Mesenchymal stem cell (in vitro differentiated cells and primary cell): ENCODE results near the gene PTPRA.
A peak's percentile ranks its signal among the peaks of the same experiment; 100 is the strongest.

Source experiments
- DNase-seq: peaks from one replicate; pipeline ENCODE4 v3.0.0-alpha.2; 2013
- H2AFZ ChIP-seq: one replicate; pipeline ENCODE4 v1.6.1; 2013; ENCODE audit warnings: low read depth, mild to moderate bottlenecking, control low read depth, inconsistent platforms, low read length, moderate library complexity
- H2AK5ac ChIP-seq: 2 replicates; pipeline ENCODE4 v1.6.1; 2013; ENCODE audit warnings: low read length, moderate library complexity, mild to moderate bottlenecking, inconsistent platforms; ENCODE audit not compliant: severe bottlenecking
- H2BK120ac ChIP-seq: one replicate; pipeline ENCODE4 v1.6.1; 2013; ENCODE audit warnings: low read depth, mild to moderate bottlenecking, inconsistent platforms, low read length, moderate library complexity
- H2BK12ac ChIP-seq, 2 experiments: one replicate each; pipeline ENCODE4 v1.6.1; 2013; ENCODE audit warnings: inconsistent platforms in 2 of 2, low read length in 2 of 2, mild to moderate bottlenecking in 2 of 2, moderate library complexity in 2 of 2, control low read depth in 1 of 2
- H2BK15ac ChIP-seq: one replicate; pipeline ENCODE4 v1.6.1; 2013; ENCODE audit warnings: mild to moderate bottlenecking, low read depth, inconsistent platforms; ENCODE audit not compliant: poor library complexity, severe bottlenecking
- H2BK5ac ChIP-seq: 2 replicates; pipeline ENCODE4 v1.6.1; 2013; ENCODE audit warnings: low read depth, mild to moderate bottlenecking, low read length, control low read depth, inconsistent platforms; ENCODE audit not compliant: poor library complexity, severe bottlenecking
- H3K14ac ChIP-seq, 2 experiments: one replicate each; pipeline ENCODE4 v1.6.1; 2013; ENCODE audit warnings: inconsistent platforms in 2 of 2, low read length in 2 of 2, control low read depth in 1 of 2, mild to moderate bottlenecking in 1 of 2, moderate library complexity in 1 of 2
- H3K18ac ChIP-seq, 2 experiments: one replicate each; pipeline ENCODE4 v1.6.1; 2013; ENCODE audit warnings: inconsistent platforms in 2 of 2, low read length in 2 of 2, control low read depth in 1 of 2, low read depth in 1 of 2, mild to moderate bottlenecking in 1 of 2
- H3K23ac ChIP-seq, 2 experiments: one replicate each; pipeline ENCODE4 v1.6.1; 2013; ENCODE audit warnings: inconsistent platforms in 2 of 2, low read length in 2 of 2, mild to moderate bottlenecking in 2 of 2, moderate library complexity in 2 of 2, control low read depth in 1 of 2
- H3K27ac ChIP-seq: 2 replicates; pipeline ENCODE4 v1.5.1; 2013; ENCODE audit warnings: mild to moderate bottlenecking, moderate library complexity, low read length, control low read depth, inconsistent platforms; ENCODE audit not compliant: poor library complexity, severe bottlenecking
- H3K27me3 ChIP-seq, 2 experiments: 2 replicates each; pipeline versions ENCODE4 v1.6.1 to v1.7.0; 2013; ENCODE audit warnings: low read length in 2 of 2, mild to moderate bottlenecking in 2 of 2, moderate library complexity in 2 of 2, control low read depth in 1 of 2, inconsistent platforms in 1 of 2; ENCODE audit not compliant: control insufficient read depth in 1 of 2, insufficient read depth in 1 of 2
- H3K36me3 ChIP-seq, 2 experiments: 2 replicates each; pipeline versions ENCODE4 v1.6.1 to v1.7.0; 2013; ENCODE audit warnings: low read length in 2 of 2, control low read depth in 1 of 2, inconsistent platforms in 1 of 2, low read depth in 1 of 2, mild to moderate bottlenecking in 1 of 2; ENCODE audit not compliant: insufficient read depth in 2 of 2, control insufficient read depth in 1 of 2
- H3K4ac ChIP-seq, 2 experiments: one replicate each; pipeline ENCODE4 v1.6.1; 2013; ENCODE audit warnings: inconsistent platforms in 2 of 2, low read length in 2 of 2, mild to moderate bottlenecking in 2 of 2, moderate library complexity in 2 of 2, control low read depth in 1 of 2, low read depth in 1 of 2
- H3K4me1 ChIP-seq: 2 replicates; pipeline ENCODE4 v1.6.1; 2013; ENCODE audit warnings: low read depth, low read length, control low read depth; ENCODE audit not compliant: control insufficient read depth, insufficient read depth
- H3K4me2 ChIP-seq: 2 replicates; pipeline ENCODE4 v1.6.1; 2013; ENCODE audit warnings: low read length, mild to moderate bottlenecking, inconsistent platforms; ENCODE audit not compliant: poor library complexity, severe bottlenecking
- H3K4me3 ChIP-seq, 2 experiments: 2 replicates each; pipeline versions ENCODE4 v1.5.1 to v1.7.0; 2013; ENCODE audit warnings: low read length in 2 of 2, mild to moderate bottlenecking in 2 of 2, control low read depth in 1 of 2, low read depth in 1 of 2; ENCODE audit not compliant: insufficient read depth in 1 of 2
- H3K79me1 ChIP-seq: replicated peaks from 2 replicates; pipeline ENCODE4 v1.6.1; 2013; ENCODE audit warnings: mild to moderate bottlenecking, control low read depth, low read length, inconsistent platforms; ENCODE audit not compliant: poor library complexity, severe bottlenecking
- H3K9ac ChIP-seq: 2 replicates; pipeline ENCODE4 v1.7.0; 2013; ENCODE audit warnings: mild to moderate bottlenecking, low read length, moderate library complexity
- H3K9me3 ChIP-seq: 2 replicates; pipeline ENCODE4 v1.7.0; 2013; ENCODE audit warnings: mild to moderate bottlenecking, low read length; ENCODE audit not compliant: control insufficient read depth
- H4K8ac ChIP-seq: one replicate; pipeline ENCODE4 v1.6.1; 2013; ENCODE audit warnings: inconsistent platforms, mild to moderate bottlenecking, low read length, moderate library complexity
- H4K91ac ChIP-seq: one replicate; pipeline ENCODE4 v1.6.1; 2013; ENCODE audit warnings: mild to moderate bottlenecking, low read length, inconsistent platforms
- WGBS: methylation state at CpG from one replicate; pipeline ENCODE4 v1.1.7; 2013; ENCODE audit warnings: mixed read lengths; 5-methylcytosine and 5-hydroxymethylcytosine counted together

Gene PTPRA

DNA sequence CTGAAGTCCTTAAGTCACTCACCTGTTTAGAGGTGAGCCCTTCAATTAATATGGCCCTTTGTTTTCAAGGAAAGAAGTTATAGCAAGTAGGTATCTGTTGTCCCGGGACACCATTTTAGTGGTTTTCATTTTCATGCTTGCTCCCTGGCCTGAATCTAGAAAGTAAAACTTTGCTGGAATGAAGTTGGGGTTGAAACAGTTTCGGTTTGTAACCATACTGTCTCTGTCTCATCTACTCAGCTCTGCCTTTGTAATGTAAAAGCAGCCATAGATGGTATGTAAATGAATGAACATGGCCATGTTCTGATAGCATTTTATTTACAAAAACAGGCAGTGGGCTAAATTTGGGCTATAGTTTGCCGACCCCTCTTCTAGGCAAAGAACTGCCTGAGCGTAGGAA lies 105.2 kb downstream of the PTPRA start:
- H2AFZ ChIP-seq, result no peak overlapping the region
- no peak overlapping the region for H3K14ac ChIP-seq
- H3K27me3 ChIP-seq, result no peaks in the 10 kb centered on the region
- no peak overlapping the region for H3K4ac ChIP-seq
- H2BK120ac ChIP-seq, result no peak overlapping the region
- no peak overlapping the region for H3K23ac ChIP-seq
- no peak overlapping the region for H2BK15ac ChIP-seq
- no peaks in the 10 kb centered on the region for H3K9me3 ChIP-seq
- no peaks in the 10 kb centered on the region for H3K4me1 ChIP-seq
- DNase-seq, result no peak
- H3K27ac ChIP-seq, result no peak overlapping the region
- H4K91ac ChIP-seq, result no peak overlapping the region
- H2BK12ac ChIP-seq, result no peak overlapping the region
- no peak overlapping the region for H2BK5ac ChIP-seq
- no peak overlapping the region for H3K4me3 ChIP-seq
- no peak overlapping the region for H3K18ac ChIP-seq
- no peak overlapping the region for H3K9ac ChIP-seq
- H3K79me1 ChIP-seq, result peaks cover 15% of the 10 kb centered on the region
- no peak overlapping the region for H2AK5ac ChIP-seq
- whole genome bisulfite sequencing, result 100% methylated on average over 4 of the region's 4 CpGs
- peaks cover 3 to 40% of the 10 kb centered on the region in 2 experiments for H3K36me3 ChIP-seq
- H3K4me2 ChIP-seq, result no peak overlapping the region
- H4K8ac ChIP-seq, result no peak overlapping the region

- no peak overlapping the region for H2BK120ac ChIP-seq
- H3K4me1 ChIP-seq, result peaks cover 5% of the 10 kb centered on the region
- no peak overlapping the region for H3K4ac ChIP-seq
- H3K9ac ChIP-seq, result no peak overlapping the region
- no peaks in the 10 kb centered on the region for H3K27me3 ChIP-seq
- peaks cover 15% of the 10 kb centered on the region for H3K79me1 ChIP-seq
- H3K4me2 ChIP-seq, result no peak overlapping the region
- no peak overlapping the region for H2AFZ ChIP-seq
- no peak overlapping the region for H4K8ac ChIP-seq
- H2AK5ac ChIP-seq, result no peak overlapping the region
- H2BK15ac ChIP-seq, result no peak overlapping the region
- H3K18ac ChIP-seq, result no peak overlapping the region
- H3K23ac ChIP-seq, result no peak overlapping the region
- no peak overlapping the region for H4K91ac ChIP-seq
- peaks cover 3 to 28% of the 10 kb centered on the region in 2 experiments for H3K36me3 ChIP-seq
- no peak overlapping the region for H3K4me3 ChIP-seq
- no peak overlapping the region for H3K27ac ChIP-seq
- no peak overlapping the region for H3K14ac ChIP-seq
- no peaks in the 10 kb centered on the region for H3K9me3 ChIP-seq
- no peak overlapping the region for H2BK12ac ChIP-seq
- H2BK5ac ChIP-seq, result no peak overlapping the region
- no peak for DNase-seq
- WGBS, result 100% methylated on average over 1 of the region's 3 CpGs
These were observed 108.4 kb downstream of the PTPRA start for GRCh38 chr20:2981646-2982045.

DNA sequence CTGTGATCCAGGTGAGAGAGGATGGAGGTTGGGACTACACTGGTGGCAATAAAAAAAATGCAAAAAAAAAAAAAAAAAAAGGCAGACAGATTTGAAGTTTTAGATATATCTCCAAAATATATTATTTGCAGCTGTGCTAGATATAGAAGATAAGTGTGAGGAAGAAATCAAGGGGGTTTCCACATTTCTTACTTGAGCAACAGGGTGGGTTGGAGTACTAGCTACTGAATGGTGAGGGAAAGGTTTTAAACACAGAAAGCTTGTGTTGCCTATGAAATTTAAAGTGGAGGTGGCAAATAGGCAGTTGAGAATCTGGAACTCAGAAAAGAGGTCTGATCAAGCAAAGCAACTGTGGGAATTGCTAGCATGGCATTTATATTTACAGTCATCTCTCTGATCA lies 110.2 kb downstream of the PTPRA start:
- Histone ChIP-seq H4K91ac (no peak overlapping the region), H3K79me1 (peaks cover 15% of the 10 kb centered on the region), H2BK12ac (no peak overlapping the region), H2BK5ac (no peak overlapping the region), H3K4me3 (no peak overlapping the region), H3K4me2 (no peak overlapping the region), H3K4me1 (peaks cover 5% of the 10 kb centered on the region), H2AFZ (no peak overlapping the region), H3K9me3 (no peaks in the 10 kb centered on the region), H2BK15ac (no peak overlapping the region), H3K27me3 (no peaks in the 10 kb centered on the region), H3K23ac (no peak overlapping the region), H2AK5ac (no peak overlapping the region), H3K14ac (no peak overlapping the region), H3K9ac (no peak overlapping the region), H3K18ac (no peak overlapping the region), H3K36me3 (peaks cover 9 to 38% of the 10 kb centered on the region in 2 experiments), H2BK120ac (no peak overlapping the region), H3K4ac (no peak overlapping the region), H3K27ac (no peak overlapping the region), H4K8ac (no peak overlapping the region)
- DNase-seq, result no peak

DNA sequence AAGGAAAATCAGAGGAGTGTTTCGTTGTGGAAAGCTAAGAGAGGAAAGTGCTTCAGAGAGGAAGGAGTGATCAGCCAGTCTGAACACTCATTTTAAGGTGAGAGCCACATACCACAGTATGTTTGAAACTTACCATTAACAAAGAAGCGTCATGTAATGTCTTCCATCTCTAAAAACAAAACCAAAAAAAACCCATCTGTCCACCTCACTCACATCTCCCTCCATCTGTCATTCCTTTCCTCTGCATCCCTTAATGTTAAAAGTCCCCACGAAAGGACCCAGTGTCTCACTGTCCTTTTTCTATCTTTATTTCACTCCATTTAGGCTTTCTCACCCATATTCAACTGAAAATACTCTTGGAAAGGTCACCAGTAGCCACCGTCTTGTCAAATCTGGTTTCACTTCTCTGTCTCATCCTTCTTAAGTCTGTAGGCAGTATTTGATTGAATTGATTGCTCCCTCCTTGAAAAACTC lies 110.8 kb downstream of the PTPRA start:
- DNase-seq, result no peak
- no peak overlapping the region for H3K9ac ChIP-seq
- H3K79me1 ChIP-seq, result peaks cover 15% of the 10 kb centered on the region
- H3K27me3 ChIP-seq, result no peaks in the 10 kb centered on the region
- no peak overlapping the region for H2AFZ ChIP-seq
- no peak overlapping the region for H2BK15ac ChIP-seq
- no peak overlapping the region for H3K23ac ChIP-seq
- H3K4me2 ChIP-seq, result no peak overlapping the region
- H2BK5ac ChIP-seq, result no peak overlapping the region
- peaks cover 11 to 40% of the 10 kb centered on the region in 2 experiments for H3K36me3 ChIP-seq
- no peak overlapping the region for H3K18ac ChIP-seq
- no peak overlapping the region for H2BK12ac ChIP-seq
- no peak overlapping the region for H4K8ac ChIP-seq
- H3K14ac ChIP-seq, result no peak overlapping the region
- H4K91ac ChIP-seq, result no peak overlapping the region
- peak overlapping the region in 1 of 2 experiments; percentile 2 for H3K4me3 ChIP-seq
- H2AK5ac ChIP-seq, result no peak overlapping the region
- 68% methylated on average over 3 of the region's 4 CpGs for WGBS
- peaks cover 5% of the 10 kb centered on the region for H3K4me1 ChIP-seq
- no peak overlapping the region for H2BK120ac ChIP-seq
- no peak overlapping the region for H3K27ac ChIP-seq
- no peaks in the 10 kb centered on the region for H3K9me3 ChIP-seq
- no peak overlapping the region for H3K4ac ChIP-seq
